GM12874 (cell line): Measurements from ENCODE around the gene CTCF.

Experiments
- CTCF ChIP-seq: IDR thresholded peaks from 2 replicates; pipeline ENCODE4 v1.5.1; 2011; ENCODE audit warnings: low read depth, mild to moderate bottlenecking, control low read depth, low read length, moderate library complexity; ENCODE audit not compliant: insufficient read depth

CTCF gene

GRCh38 chr16:67657017-67657608 lies 94.8 kb downstream of the CTCF start:
- TF ChIP-seq CTCF: no peak

DNA sequence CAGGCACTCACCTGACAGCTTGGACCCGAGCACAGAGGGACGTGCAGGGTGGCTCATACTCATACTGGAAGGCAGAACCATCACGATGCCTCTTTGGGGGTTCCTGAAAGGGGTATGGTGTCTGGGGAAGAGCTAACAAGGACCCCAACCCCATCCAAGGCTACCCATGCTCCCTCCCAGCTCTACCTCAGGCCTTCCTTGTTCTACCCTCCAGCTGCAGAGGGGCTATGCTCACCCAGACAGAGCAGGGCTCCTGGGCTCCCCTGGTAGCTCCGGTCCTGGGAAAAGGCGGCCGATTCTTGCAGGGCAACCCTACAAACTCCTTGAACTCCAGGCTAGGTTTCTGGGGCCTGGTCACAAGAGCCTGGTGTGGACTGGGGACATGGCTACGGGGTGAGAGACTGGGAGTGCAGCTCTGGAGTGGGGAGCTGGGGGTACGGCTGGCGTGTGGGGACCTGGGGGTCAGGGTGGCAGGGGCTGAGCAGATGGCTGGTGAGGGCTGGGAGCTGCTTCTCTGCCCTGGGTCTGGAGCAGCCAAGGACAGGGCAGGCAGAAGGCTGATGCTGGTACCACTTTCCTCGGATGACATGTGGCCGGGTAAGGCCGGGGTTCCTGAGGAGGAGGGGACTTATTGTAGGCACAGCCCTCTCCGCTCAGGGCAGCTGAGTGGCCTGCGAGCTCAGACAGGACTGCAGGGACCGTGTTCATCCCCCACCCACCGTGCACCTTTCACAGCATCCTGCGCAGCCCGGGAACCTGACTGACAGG lies 95.6 kb downstream of the CTCF start:
- no peak for TF ChIP-seq CTCF

DNA sequence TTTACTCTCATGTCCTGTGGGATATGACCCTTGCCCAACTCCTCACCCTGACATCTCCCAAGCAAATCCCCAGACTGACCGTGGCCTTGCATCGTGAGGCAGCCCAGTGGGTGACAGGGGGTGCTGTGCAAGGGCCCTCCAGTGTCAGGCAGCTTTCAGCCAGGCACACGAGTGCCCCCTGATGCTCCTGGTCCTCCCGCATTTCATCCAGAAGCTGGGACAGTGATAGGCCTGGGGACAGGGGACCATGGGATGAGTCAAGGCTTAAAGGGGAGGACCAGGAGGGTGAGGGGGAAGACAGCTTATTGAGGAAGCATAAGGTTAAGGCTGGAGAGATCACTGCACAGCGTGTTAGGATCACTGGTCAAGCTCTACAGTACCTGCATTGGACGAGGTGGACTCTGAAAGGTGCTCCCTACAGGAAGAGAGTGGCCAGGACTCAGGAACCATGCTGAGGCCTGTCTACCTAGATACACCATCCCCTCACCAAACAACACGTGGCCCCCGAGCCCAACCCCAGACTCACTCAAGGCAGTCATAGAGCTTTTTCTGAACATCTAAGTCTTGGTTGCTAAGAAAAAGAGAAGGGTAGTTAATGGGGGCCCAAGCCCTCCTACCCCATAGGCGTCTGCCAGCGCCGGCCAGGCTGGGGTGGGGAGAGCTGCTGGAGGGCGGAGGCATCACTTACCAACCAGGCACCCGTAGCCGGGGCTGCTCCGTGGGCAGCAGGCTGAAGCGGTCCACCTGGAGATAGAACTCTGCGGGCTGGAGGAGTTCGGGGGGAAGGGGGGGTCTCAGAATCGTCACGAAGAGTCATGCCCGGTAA lies 96.7 kb downstream of the CTCF start:
- no peak for TF ChIP-seq CTCF

- TF ChIP-seq CTCF: no peak
Observed at GRCh38 chr16:67659675-67660563, 97.6 kb downstream of the CTCF start, which contains the start of gene ACD. Gene ACD (minus strand): TSS chr16:67660260. CDS start chr16:67660220, 40 bp downstream.

GRCh38 chr16:67660564-67661028 lies 98.3 kb downstream of the CTCF start, which contains the start of gene PARD6A:
Gene PARD6A (plus strand): TSS chr16:67660960. CDS start chr16:67661039, 79 bp downstream.
- no peak for TF ChIP-seq CTCF

DNA sequence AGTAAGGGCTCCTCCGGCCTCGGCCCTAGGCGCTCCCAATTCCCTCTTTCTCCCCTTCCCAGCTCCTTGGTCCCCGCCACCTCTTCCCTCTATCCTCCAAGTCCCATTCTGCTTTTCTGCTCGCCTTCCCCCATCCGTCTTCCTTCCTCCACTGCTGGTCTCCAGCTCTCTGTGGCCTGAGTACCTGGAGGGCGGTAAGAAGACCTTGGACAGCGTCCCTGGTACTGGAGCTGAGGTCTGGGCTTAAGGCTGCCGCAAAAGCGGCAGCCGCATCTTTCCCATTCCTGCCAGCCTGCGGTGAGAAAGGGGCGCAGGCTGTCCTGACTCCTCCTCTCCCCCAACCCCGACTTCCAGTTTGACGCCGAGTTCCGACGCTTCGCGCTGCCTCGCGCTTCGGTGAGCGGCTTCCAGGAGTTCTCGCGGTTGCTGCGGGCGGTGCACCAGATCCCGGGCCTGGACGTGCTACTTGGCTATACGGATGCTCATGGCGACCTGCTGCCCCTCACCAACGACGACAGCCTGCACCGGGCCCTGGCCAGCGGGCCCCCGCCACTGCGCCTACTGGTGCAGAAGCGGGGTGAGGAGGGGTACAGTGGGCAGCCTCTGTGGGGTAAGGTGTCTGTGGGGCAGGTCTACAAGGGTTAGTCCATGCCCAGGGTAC lies 98.9 kb downstream of the CTCF start:
- TF ChIP-seq CTCF: no peak
